Measurements from ENCODE around the gene EPHX1.
"Not testable (repeated sequence)": the region's sequence is repeated elsewhere in the genome, so short reads cannot be mapped to it uniquely, and the experiment has no call there.

GRCh38 chr1:225810579-225811538 is 935 bp downstream of the EPHX1 start:
- TF ChIP-seq EZH2 (IDR thresholded peaks at IDR 0.05; ENCODE audit: insufficient read depth, poor library complexity, severe bottlenecking); EZH2phosphoT487 (IDR thresholded peaks at IDR 0.05; ENCODE audit: insufficient read depth, low read depth): not testable (repeated sequence)
